Mesendoderm (in vitro differentiated cells): ENCODE measurements around the gene SUN1.
"Not testable (repeated sequence)": the region's sequence is repeated elsewhere in the genome, so short reads cannot be mapped to it uniquely, and the experiment has no call there.

ENCODE experiments used
- DNase-seq: peaks from one replicate; pipeline ENCODE4 v3.0.0; 2013
- H2AK5ac ChIP-seq: 2 replicates; pipeline ENCODE4 v1.6.1; 2013; ENCODE audit warnings: low read length, inconsistent platforms
- H2BK120ac ChIP-seq: 2 replicates; pipeline ENCODE4 v1.6.1; 2013; ENCODE audit warnings: low read depth, mild to moderate bottlenecking, low read length, moderate library complexity, mixed read lengths
- H2BK15ac ChIP-seq: replicated peaks from 2 replicates; pipeline ENCODE4 v1.6.1; 2013; ENCODE audit warnings: low read depth, mild to moderate bottlenecking, moderate library complexity
- H2BK5ac ChIP-seq: 2 replicates; pipeline ENCODE4 v1.6.1; 2013; ENCODE audit warnings: low read length, inconsistent platforms
- H3K18ac ChIP-seq: 2 replicates; pipeline ENCODE4 v1.6.1; 2013; ENCODE audit warnings: mild to moderate bottlenecking, low read length, mixed read lengths
- H3K23ac ChIP-seq: one replicate; pipeline ENCODE4 v1.6.1; 2013; ENCODE audit warnings: low read length
- H3K27ac ChIP-seq: 2 replicates; pipeline ENCODE4 v1.5.1; 2013; ENCODE audit warnings: low read depth, mild to moderate bottlenecking, inconsistent platforms, low read length, moderate library complexity
- H3K27me3 ChIP-seq: 2 replicates; pipeline ENCODE4 v1.6.1; 2013; ENCODE audit warnings: low read length, control low read depth, mild to moderate bottlenecking, inconsistent platforms; ENCODE audit not compliant: insufficient read depth, poor library complexity
- H3K36me3 ChIP-seq: 2 replicates; pipeline ENCODE4 v1.6.1; 2013; ENCODE audit warnings: low read length, inconsistent platforms; ENCODE audit not compliant: control insufficient read depth, insufficient read depth
- H3K4ac ChIP-seq: one replicate; pipeline ENCODE4 v1.6.1; 2013; ENCODE audit warnings: low read depth, mild to moderate bottlenecking, low read length, moderate library complexity
- H3K4me1 ChIP-seq: 2 replicates; pipeline ENCODE4 v1.6.1; 2013; ENCODE audit warnings: low read depth, low read length, inconsistent platforms; ENCODE audit not compliant: control insufficient read depth
- H3K4me2 ChIP-seq: 2 replicates; pipeline ENCODE4 v1.6.1; 2013; ENCODE audit warnings: low read length
- H3K4me3 ChIP-seq: 2 replicates; pipeline ENCODE4 v1.5.1; 2013; ENCODE audit warnings: mild to moderate bottlenecking, low read length
- H3K56ac ChIP-seq: one replicate; pipeline ENCODE4 v1.6.1; 2013; ENCODE audit warnings: low read length
- H3K79me1 ChIP-seq: 2 replicates; pipeline ENCODE4 v1.6.1; 2013; ENCODE audit warnings: low read length, inconsistent platforms
- H3K79me2 ChIP-seq: 2 replicates; pipeline ENCODE4 v1.6.1; 2013; ENCODE audit warnings: mild to moderate bottlenecking, low read length; ENCODE audit not compliant: control insufficient read depth, insufficient read depth
- H3K9ac ChIP-seq: 2 replicates; pipeline ENCODE4 v1.6.1; 2013; ENCODE audit warnings: low read length, inconsistent platforms
- H4K5ac ChIP-seq: one replicate; pipeline ENCODE4 v1.6.1; 2013; ENCODE audit warnings: low read length
- H4K8ac ChIP-seq: one replicate; pipeline ENCODE4 v1.6.1; 2013; ENCODE audit warnings: low read depth, mild to moderate bottlenecking, control low read depth, low read length, moderate library complexity
- WGBS: extraction: QIAGEN DNeasy Blood & Tissue Kit; methylation state at CpG from one replicate; pipeline ENCODE4 v1.1.7; 2013; ENCODE audit warnings: low lambda C conversion rate, missing lambda C conversion rate; ENCODE audit not compliant: insufficient coverage; ENCODE audit errors: extremely low coverage; 5-methylcytosine and 5-hydroxymethylcytosine counted together

SUN1 gene

GRCh38 chr7:871900-872537, 39.7 kb downstream of the SUN1 start:
- Histone ChIP-seq H3K56ac (no peak overlapping the region), H3K79me1 (peaks cover 2% of the 10 kb centered on the region), H3K27me3 (no peaks in the 10 kb centered on the region), H4K5ac (no peak overlapping the region), H3K23ac (no peak overlapping the region), H3K18ac (no peak overlapping the region), H3K9ac (no peak overlapping the region), H3K36me3 (peaks cover 6% of the 10 kb centered on the region), H3K4me1 (peaks cover 5% of the 10 kb centered on the region), H3K27ac (no peak overlapping the region), H3K79me2 (peaks cover 2% of the 10 kb centered on the region), H2BK15ac (no peak overlapping the region), H4K8ac (no peak overlapping the region), H3K4ac (no peak overlapping the region), H2BK120ac (no peak overlapping the region), H2BK5ac (no peak overlapping the region), H3K4me3 (no peak overlapping the region), H2AK5ac (no peak overlapping the region), H3K4me2 (no peak overlapping the region)
- no CpG with 5 or more reads among the region's 14 CpGs for WGBS
- no peak for DNase-seq

GRCh38 chr7:872685-873084, 40.4 kb downstream of the SUN1 start:
- not testable (repeated sequence) for H3K79me1 ChIP-seq, H3K4me3 ChIP-seq, H3K27me3 ChIP-seq, H3K27ac ChIP-seq, H2BK5ac ChIP-seq, H4K8ac ChIP-seq, H2BK15ac ChIP-seq, H3K4ac ChIP-seq, H3K4me2 ChIP-seq, H3K4me1 ChIP-seq, H3K36me3 ChIP-seq, H3K79me2 ChIP-seq, H3K9ac ChIP-seq, H2BK120ac ChIP-seq, H3K18ac ChIP-seq, H3K56ac ChIP-seq, H3K23ac ChIP-seq, H2AK5ac ChIP-seq, DNase-seq, H4K5ac ChIP-seq
- WGBS, result no CpG with 5 or more reads among the region's 19 CpGs

GRCh38 chr7:873367-874002, 41.2 kb downstream of the SUN1 start:
- DNase-seq, result peak; percentile 95
- H3K4me3 ChIP-seq, result no peak overlapping the region

GRCh38 chr7:874031-874749, 41.9 kb downstream of the SUN1 start:
- H3K27ac ChIP-seq, result peak overlapping the region; percentile 27
- no peak overlapping the region for H3K18ac ChIP-seq
- peak overlapping the region; percentile 77 for H4K5ac ChIP-seq
- peaks cover 18% of the 10 kb centered on the region for H3K79me2 ChIP-seq
- H3K9ac ChIP-seq, result peak overlapping the region; percentile 30
- H2BK15ac ChIP-seq, result no peak overlapping the region
- peak overlapping the region; percentile 74 for H3K4ac ChIP-seq
- no peak overlapping the region for H2AK5ac ChIP-seq
- H3K4me3 ChIP-seq, result no peak overlapping the region
- H2BK120ac ChIP-seq, result no peak overlapping the region
- H3K56ac ChIP-seq, result peak overlapping the region; percentile 25
- no peaks in the 10 kb centered on the region for H3K27me3 ChIP-seq
- DNase-seq, result peak; percentile 62
- peaks cover 5% of the 10 kb centered on the region for H3K36me3 ChIP-seq
- H2BK5ac ChIP-seq, result no peak overlapping the region
- H4K8ac ChIP-seq, result no peak overlapping the region
- peaks cover 6% of the 10 kb centered on the region for H3K79me1 ChIP-seq
- no peak overlapping the region for H3K23ac ChIP-seq
- H3K4me1 ChIP-seq, result peaks cover 8% of the 10 kb centered on the region
- WGBS, result 100% methylated on average over 1 of the region's 9 CpGs
- H3K4me2 ChIP-seq, result no peak overlapping the region

More at GRCh38 chr7:873367-874002, 41.2 kb downstream of the SUN1 start:
- peaks cover 11% of the 10 kb centered on the region for H3K79me2 ChIP-seq
- H3K18ac ChIP-seq, result no peak overlapping the region
- H2BK120ac ChIP-seq, result no peak overlapping the region
- WGBS, result no CpG with 5 or more reads among the region's 18 CpGs
- H2BK5ac ChIP-seq, result no peak overlapping the region
- H3K9ac ChIP-seq, result peak overlapping the region; percentile 30
- H3K79me1 ChIP-seq, result peaks cover 5% of the 10 kb centered on the region
- peak overlapping the region; percentile 27 for H3K27ac ChIP-seq
- no peak overlapping the region for H3K4me2 ChIP-seq
- H3K4ac ChIP-seq, result peak overlapping the region; percentile 74
- no peak overlapping the region for H4K8ac ChIP-seq
- no peak overlapping the region for H2BK15ac ChIP-seq
- H4K5ac ChIP-seq, result peak overlapping the region; percentile 77
- H3K56ac ChIP-seq, result peak overlapping the region; percentile 25
- no peak overlapping the region for H3K23ac ChIP-seq
- peaks cover 6% of the 10 kb centered on the region for H3K36me3 ChIP-seq
- H2AK5ac ChIP-seq, result no peak overlapping the region
- H3K27me3 ChIP-seq, result no peaks in the 10 kb centered on the region
- peaks cover 8% of the 10 kb centered on the region for H3K4me1 ChIP-seq

GRCh38 chr7:875051-875450, 42.8 kb downstream of the SUN1 start:
- Histone ChIP-seq H3K56ac (peak overlapping the region; percentile 49), H3K79me2 (peaks cover 25% of the 10 kb centered on the region), H3K4ac (peak overlapping the region; percentile 7), H3K4me1 (peaks cover 8% of the 10 kb centered on the region), H3K27ac (peak overlapping the region; percentile 30), H3K23ac (no peak overlapping the region), H3K36me3 (peaks cover 3% of the 10 kb centered on the region), H3K79me1 (peaks cover 8% of the 10 kb centered on the region), H3K27me3 (no peaks in the 10 kb centered on the region), H2BK15ac (no peak overlapping the region), H2BK120ac (no peak overlapping the region), H3K9ac (peak overlapping the region; percentile 17), H3K4me2 (no peak overlapping the region), H4K8ac (no peak overlapping the region), H3K4me3 (no peak overlapping the region), H2BK5ac (no peak overlapping the region), H2AK5ac (no peak overlapping the region), H3K18ac (no peak overlapping the region), H4K5ac (no peak overlapping the region)
- peak; percentile 52 for DNase-seq
- no CpG with 5 or more reads among the region's 7 CpGs for WGBS
